GM19468 (cell line): ENCODE results near the gene NF2.

Source experiments
- ATAC-seq: cut with Tn5 transposase; IDR thresholded peaks from one replicate; pipeline ENCODE4 v1.9.1; 2021; ENCODE audit warnings: mild to moderate bottlenecking, moderate library complexity, moderate number of reproducible peaks; ENCODE audit not compliant: unreplicated experiment; ENCODE audit errors: extremely low read depth

NF2 gene

DNA sequence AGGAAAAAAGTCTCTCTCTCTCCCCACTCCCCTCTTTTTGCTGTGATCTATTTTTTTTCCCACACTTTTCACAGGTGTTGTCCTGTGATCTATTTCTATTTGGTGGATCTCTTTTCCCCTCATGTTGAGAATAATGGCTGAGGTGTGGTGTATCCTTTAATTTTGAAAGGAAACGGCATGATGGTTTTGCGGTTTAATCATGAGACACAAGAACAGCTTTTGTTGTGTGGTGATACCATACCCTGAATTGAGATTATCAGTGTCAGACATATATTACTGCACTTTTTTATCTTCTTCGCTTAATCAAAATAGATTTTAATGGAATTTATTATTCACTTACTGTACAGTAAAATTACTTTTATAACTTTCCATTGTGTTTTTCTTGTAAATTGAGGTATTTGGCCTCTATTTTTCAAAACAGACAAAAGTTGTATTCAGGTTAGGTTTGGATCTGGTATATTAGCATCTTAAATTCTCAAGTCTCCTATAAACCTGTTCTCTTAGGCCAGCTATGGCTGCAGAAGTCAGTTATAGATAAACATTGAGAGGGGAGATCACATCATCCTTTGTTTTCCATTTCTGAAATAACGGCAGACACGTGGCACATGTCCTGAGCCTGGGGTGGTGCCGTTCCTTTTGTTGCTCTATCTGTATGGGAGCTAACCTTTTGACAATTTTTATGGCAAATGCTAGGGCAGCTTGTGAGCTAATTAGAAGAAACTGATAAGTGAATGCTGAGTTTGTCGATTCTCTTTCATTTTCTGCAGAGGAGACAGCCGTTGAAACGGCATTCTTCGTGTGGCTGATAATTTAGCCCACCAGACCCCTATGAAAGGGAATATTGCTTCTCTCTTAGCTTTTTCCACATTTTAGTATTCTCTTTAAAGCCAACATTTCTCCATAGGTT, 25.8 kb downstream of the NF2 start:
- no peak for ATAC-seq

DNA sequence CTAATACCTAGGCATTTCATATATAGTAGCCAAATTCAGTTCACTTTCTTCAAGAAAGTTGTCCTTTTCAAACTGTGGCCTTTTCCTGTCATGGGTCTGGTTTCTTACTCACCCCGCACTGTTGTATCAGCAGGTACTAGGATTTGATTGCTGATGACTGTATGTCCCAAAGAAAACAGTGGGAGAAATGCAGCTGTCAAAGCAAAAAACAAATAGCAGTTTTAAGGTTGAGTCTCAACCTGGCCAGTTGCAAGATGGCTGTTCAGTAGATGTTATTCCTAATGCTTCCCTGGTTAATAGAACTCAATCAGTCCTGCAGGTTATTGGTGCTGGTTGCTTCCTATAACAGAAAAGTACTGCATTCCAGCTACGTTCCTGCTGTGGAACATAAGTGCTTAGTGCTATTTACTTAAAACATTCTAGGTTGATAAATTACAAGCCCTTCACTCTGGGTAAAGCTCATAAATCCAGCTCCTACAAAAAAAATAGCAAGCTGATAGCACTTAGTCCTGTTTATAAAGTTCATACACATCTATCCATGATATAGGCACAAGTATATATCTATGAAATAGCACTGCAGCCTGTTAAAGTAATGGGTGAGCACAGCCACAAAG, 26.6 kb downstream of the NF2 start:
- no peak for ATAC-seq

DNA sequence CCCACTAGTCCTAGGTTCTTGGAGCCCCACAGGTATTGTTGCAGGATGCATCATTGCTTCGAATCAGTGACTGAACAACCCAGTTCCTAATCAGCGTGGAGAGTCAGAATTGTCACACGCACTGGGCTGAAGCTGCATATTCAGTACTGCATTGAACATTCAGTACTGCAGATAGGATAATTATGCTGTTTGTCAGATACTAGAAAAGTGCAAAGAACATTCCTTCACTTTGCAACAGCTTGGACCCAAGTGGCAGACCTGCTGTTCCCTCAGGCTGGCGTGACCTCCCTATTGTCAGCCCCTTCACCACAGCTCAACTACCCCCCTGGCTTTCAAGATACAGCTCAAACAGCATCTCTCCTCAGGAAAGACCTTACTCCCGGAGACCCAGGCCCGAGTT, 27.6 kb downstream of the NF2 start:
- no peak for ATAC-seq

DNA sequence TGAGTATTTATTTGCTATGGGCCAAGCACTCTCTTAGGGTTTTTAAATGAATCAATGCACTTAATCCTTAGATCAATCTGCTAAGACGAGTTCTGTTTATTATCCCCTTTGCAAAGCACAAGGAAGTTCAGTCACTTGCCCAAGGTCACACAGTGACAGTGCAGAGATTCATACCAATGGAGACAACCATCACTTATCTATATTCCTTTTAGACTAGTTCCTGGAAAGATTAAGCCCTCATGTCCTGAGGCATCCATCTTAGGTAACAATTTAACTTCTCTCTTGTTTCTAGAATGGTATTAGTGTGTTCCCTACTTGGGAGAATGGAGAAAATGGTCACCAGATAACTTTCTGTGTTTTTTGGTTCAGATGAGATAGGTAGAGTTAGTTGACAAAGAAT, 28.3 kb downstream of the NF2 start:
- no peak for ATAC-seq

DNA sequence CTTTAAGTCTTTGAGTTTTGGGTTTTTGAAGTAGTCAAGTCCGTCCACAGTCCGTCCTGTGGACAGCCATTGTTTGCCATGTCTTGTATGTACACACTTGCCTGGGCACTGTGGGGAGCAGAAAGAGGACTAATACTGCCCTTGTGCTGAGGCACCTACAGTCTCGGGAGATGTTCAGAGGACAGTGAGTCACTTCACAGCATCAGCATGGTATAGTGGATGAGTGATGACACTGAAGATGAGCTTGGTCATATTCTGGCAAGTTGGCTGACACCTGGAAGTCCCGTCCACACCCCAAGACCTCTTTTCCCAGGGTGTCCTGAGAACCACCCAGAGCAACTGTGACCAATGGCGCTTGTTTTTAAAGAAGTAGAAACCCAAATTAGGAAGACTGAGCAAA, 29.2 kb downstream of the NF2 start:
- no peak for ATAC-seq

DNA sequence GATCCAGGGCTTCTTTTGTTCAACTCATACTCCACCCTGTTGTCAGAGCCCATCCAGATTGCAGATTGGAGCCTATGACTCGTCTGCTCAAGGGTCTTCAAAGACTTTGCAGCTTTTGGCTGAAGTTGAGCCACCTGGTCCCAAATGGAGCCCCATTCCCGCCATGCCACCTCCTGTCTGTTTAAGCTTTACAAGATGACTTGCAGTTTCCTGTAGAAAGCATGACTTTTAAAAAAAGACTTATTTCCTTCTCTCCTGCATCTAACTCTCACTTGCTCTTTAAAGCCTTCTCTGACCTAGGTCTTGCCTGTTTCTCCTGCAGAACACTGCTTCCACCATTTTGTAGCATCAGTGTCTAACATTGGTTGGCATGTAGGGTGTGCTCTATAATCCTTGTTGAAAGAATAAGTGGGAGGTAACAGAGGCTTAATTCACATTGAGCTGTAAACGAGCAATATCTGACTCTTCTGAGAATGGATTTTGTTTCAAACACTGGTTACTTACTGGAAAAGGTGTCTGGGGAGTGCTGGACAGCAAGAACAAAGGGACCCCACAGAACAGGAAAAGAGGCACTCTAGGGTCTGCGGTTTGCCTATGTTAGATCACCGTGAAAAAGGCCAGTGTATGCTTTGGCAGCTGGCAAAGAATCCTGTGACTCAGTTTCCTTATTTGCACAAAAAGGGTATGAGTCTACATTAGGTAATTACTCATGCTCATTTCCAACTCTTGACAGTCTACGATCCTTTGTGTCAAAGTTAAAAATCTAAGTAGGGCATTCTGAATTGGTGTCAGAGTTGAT, 30.3 kb downstream of the NF2 start:
- ATAC-seq: no peak

DNA sequence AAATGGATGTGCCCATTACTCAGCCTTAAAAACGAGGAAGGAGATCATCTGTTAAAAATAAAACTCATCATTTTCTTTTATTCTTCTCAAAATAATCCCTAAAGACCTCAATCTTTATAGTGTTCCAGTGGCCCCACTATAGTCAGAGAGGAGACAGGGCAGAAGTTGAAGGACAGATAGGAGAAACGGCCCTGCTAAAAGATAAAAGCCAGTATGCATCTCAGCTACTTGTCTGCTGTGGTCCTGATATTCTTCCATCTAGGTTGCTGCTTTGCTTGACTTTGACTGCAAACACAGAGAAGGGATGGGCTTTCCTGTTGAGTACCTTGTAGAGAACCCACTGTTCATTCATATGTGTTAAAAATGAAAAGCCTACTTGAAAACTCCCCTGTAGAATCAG, 31.4 kb downstream of the NF2 start:
- ATAC-seq: no peak

DNA sequence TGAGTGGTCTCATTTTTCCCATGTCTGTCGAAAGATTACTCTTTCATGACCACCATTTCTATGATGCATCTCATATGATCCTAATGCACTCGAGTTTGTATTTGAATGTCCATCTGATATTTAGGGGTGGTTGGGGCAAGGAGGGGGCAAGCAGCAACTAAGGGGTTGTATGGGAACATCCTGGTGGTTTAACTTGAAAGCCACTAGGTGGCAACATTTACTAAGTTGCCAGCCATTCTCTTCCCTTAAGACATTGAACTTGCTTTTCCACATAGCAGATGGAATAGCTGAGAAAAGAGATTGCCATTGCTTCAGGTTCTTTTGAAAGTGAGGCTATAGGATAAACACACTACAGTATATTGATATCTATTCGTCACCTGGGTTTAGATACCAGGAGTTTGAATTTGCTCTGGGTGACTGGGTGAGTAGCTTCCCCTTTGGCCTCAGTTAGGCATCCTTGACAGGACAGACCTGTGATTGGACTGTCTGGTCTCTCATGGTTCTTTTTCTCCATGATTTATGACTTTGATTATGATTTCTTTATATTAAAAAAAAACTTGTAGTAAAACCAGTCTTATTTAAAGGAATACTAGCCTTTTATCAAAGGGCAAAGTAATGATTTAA, 32.4 kb downstream of the NF2 start:
- ATAC-seq: no peak

DNA sequence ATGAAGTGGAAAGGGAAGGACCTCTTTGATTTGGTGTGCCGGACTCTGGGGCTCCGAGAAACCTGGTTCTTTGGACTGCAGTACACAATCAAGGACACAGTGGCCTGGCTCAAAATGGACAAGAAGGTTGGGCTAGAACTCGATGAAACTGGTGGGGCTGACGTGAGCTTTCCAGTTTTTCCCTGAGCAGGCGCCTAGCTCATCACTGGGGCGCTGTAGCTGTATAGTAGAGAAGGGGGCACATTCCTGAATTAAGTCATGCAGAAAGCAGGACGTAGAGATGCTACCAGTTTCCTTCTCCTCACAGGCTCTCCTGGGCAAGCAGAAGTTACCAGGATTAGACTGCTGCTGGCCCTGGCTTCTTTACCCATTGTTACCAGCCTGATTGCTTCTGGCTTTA, 33.3 kb downstream of the NF2 start:
- no peak for ATAC-seq

DNA sequence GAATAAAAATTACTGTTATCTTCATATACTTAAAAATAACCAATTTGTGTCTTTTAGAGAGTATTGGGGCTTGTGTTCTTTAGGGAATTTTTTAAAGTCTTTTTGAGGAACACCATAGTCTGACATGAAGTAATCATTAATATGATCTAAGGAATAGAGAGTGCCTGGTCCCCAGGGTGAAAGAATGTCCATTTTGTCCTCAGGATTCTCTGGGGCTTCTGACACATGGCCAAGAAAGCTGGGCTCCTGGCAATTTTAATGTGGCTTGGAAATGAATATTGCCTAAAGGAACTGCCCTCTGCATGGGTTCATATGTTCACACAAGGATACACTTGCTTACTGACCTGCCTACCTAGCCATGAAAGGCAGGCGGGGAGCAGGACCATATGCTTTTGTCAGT, 33.7 kb downstream of the NF2 start:
- no peak for ATAC-seq

DNA sequence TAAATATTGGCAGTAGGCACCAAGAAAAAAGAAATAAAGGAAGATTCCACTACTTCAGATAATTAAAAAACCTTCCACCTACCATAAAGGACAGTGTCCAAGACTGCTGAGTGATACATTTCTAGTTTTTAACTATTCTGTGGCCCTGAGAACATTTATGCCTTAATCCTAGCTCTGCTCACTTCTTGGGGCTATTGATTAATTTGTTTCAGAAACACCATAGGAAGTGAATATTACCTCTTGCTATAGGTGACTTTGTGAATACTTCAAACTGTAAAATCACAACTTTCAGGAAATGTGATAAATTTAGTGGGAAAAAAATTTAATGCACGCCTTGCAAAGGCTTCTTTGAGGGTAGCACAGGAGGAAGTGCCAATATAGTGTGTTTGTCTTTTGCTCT, 35.2 kb downstream of the NF2 start:
- ATAC-seq: no peak

DNA sequence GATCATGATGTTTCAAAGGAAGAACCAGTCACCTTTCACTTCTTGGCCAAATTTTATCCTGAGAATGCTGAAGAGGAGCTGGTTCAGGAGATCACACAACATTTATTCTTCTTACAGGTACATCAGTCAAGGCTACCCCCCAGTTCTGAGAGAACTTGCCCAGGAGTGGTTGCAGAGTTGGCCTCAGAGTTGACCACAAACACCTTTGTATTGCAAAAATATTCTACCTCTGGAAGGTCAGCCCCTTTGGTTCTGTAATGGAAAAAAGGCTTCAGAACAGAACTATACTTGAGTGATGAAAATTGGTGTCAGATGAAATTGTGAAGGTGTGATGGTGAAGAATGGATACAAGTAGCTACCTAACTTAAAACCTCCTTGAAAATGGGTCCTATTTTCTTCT, 35.7 kb downstream of the NF2 start:
- no peak for ATAC-seq

DNA sequence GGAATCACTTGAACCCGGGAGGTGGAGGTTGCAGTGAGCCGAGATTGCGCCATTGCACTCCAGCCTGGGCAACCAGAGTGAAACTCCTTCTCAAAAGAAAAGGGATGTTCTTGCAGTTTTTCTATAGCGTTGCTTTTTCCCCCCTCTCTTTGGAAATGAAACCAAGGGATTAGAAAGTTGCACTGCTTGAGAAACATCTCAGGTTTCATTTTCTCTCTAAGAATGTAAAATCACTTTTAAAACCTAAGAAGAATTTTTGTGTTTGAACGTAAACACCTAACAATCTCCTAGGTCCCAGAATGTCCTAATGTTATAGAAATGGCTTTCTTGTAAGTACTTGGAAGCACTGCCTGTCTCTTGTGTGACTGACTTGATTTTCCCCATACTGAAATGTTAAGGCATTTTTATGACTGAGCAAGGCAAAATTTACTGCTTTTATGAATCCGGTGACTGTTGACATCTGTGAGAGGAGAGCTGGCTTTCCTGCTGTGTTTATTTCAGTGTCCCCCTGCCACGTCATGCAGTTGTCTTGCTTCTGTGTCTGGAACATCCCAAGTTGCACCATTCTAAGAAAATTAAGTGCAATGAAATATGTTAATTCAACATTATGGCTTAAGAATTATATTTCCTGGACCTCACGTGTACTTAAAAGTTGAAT, 37.7 kb downstream of the NF2 start:
- no peak for ATAC-seq

DNA sequence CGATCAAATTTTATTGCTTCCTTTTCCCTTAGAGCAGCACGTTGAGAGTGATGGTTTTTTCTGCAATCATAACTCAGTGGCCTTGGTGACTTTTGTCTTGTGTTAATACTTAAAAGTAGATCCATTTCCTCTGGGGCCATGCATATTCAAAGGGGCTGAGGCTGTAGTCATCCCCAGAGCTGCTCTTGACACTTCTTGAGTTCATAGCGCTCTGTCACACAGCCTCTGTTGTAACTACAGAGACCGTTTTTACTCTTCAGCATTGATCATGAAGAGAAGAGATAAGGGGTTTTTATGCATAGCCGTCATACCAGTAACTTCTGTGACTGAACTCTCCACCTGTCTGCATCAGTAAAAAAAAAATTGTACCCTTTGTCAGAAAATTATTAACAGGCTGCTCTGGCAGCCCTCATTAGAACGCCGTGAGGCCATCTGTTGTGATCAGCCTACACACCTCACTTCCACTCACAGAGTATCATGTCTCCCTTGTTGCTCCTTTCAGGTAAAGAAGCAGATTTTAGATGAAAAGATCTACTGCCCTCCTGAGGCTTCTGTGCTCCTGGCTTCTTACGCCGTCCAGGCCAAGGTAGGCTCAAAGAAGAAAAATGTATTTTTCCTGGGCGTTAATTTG, 38.4 kb downstream of the NF2 start:
- ATAC-seq: no peak

DNA sequence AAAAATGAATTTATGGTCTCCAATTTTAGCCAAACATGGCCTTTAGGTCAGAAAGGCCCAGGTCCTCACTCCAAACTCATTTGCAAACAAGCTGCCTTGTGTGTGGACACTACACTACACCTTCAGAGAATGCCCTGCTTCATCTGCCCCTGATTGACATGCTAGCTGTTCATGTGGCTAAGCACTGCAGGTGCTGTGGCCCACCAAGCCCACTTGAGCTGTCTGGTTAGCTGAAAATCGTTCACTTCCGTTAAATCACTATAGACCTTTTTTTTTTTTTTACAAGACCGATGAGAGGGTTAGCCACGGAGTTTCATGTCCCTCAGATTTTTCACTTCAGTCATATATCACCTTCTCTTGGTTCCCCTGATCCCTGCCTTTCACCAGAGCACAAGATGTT, 39.3 kb downstream of the NF2 start:
- no peak for ATAC-seq

DNA sequence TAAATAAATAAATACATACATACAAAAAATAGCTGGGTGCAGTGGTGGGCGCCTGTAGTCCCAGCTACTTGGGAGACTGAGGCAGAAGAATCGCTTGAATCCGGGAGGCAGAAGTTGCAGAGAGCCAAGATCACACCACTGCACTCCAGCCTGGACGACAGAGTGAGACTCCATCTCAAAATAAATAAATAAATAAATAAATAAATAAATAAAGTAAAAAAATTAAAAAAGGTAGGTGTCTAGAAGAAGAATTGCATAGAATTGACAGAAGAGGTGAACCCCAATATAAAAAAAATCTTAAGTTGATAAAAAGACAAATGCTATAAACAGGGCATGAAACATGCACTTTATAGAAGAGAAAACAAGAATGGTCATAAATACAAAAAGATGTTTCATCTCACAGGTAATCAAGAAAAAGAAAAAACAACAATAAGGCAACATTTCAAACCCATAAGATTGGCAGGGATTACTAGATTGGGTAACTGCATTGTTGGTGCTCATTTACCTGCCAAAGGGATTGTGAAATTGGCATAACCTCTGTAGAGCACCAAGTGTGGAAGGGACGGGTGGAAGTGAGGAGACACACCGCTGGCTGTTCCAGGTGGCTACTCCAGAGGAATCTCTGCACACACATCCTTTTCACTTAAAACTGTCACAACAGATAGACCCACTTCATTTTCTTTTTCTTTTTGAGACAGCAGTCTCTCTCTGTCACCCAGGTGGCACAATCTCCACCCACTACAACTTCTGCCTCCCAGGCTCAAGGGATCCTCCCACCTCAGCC, 44.7 kb downstream of the NF2 start:
- ATAC-seq: no peak

DNA sequence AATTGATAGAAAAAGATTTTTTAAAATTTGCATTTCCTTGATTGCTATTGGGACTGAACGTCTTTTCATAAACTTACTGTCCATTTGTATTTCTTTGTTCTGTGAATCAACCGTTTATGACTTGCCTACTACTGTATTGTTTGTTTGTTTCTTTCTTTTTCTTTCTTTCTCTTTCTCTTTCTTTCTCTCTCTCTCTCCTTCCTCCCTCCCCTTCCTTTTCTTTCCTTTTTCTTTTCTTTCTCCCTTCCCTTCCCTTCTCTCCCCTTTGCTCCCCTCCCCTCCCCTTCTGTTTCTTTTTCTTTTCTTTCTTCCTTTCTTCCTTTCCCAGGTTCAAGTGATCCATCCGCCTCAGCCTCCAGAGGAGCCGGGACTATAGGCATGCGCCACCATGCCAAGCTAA, 46.9 kb downstream of the NF2 start:
- ATAC-seq: no peak

DNA sequence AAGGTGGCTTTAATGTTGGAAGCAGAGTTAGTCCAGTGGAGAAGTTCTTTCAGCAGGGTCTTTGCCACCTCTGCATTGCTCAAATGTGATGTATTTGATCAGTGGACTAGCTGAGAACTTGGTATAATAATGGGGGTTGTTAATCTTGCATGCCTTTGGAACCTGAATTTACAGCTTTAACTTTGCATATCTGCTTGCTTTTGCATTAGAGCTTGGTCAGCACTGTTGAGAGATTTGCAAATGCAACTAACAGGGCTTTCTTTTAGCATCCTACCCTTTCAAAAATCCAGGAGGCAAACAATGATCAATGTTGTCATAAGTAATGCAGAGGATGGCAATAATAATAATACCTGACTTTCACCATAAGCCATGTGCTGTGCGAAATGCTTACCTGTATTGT, 48.2 kb downstream of the NF2 start:
- no peak for ATAC-seq

DNA sequence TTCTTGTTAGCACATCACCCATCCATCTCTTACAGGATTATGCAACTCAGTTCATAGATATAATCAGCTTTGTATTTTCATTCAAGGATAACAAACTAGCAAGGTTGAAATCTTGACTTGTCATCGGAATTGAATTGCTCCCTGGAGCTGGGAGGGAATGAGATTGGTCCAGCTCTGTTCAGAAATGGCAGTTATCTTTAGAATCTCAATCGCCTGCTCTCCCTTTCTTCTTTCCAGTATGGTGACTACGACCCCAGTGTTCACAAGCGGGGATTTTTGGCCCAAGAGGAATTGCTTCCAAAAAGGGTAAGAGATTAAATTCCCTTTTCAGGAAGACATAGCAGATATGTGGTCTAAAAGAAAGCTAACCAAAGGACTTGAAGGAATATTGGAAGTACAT, 51.0 kb downstream of the NF2 start:
- ATAC-seq: no peak
